Glutamatergic neuron (in vitro differentiated cells): ENCODE data around the gene CASD1. TPM values are rescaled to one million over a fixed set of nuclear protein-coding genes. Genes with fewer than 3 reads are reported as not detected.

Experiments used
- DNase-seq: peaks from one replicate; pipeline ENCODE4 v3.0.0; 2022
- H3K27ac Mint-ChIP-seq: one replicate; pipeline ENCODE4 v1.8.0; 2020; ENCODE audit warnings: mild to moderate bottlenecking, mixed read lengths, inconsistent platforms; ENCODE audit not compliant: unreplicated experiment
- H3K27me3 Mint-ChIP-seq: one replicate; pipeline ENCODE4 v1.8.0; 2020; ENCODE audit warnings: mild to moderate bottlenecking, moderate library complexity, mixed read lengths, inconsistent platforms; ENCODE audit not compliant: unreplicated experiment
- H3K36me3 Mint-ChIP-seq: one replicate; pipeline ENCODE4 v1.8.0; 2020; ENCODE audit warnings: mild to moderate bottlenecking, mixed read lengths, inconsistent platforms; ENCODE audit not compliant: unreplicated experiment
- H3K4me1 Mint-ChIP-seq: one replicate; pipeline ENCODE4 v1.8.0; 2020; ENCODE audit warnings: mild to moderate bottlenecking, low read depth, mixed read lengths, inconsistent platforms; ENCODE audit not compliant: unreplicated experiment
- H3K4me3 Mint-ChIP-seq: one replicate; pipeline ENCODE4 v1.8.0; 2020; ENCODE audit warnings: mild to moderate bottlenecking, mixed read lengths, inconsistent platforms; ENCODE audit not compliant: unreplicated experiment
- H3K9me3 Mint-ChIP-seq: one replicate; pipeline ENCODE4 v1.8.0; 2020; ENCODE audit warnings: mild to moderate bottlenecking, moderate library complexity, mixed read lengths, inconsistent platforms; ENCODE audit not compliant: unreplicated experiment
- CTCF ChIP-seq: fragments of 200-600 bp; sonication (generic); IDR thresholded peaks from one replicate; pipeline ENCODE4 v1.5.0; 2021; ENCODE audit not compliant: partially characterized antibody, unreplicated experiment
- total RNA-seq: library from RNA; stranded (reverse); fragmentation: NEBNext Ultra II Directional; extraction: Animal tissue kit (Norgen Biotek cat#: 25700); gene quantifications from one replicate; pipeline ENCODE4 v1.2.1, GENCODE V29; 2021; ENCODE audit not compliant: unreplicated experiment

Gene CASD1
- total RNA-seq, 1 donor from 2014 or later: 117 TPM

- no peak overlapping the region for H3K4me3 Mint-ChIP-seq
- no peaks in the 10 kb centered on the region for H3K27me3 Mint-ChIP-seq
- no peak overlapping the region for H3K27ac Mint-ChIP-seq
Measured at GRCh38 chr7:94594882-94595281, 85.3 kb downstream of the CASD1 start.

DNA sequence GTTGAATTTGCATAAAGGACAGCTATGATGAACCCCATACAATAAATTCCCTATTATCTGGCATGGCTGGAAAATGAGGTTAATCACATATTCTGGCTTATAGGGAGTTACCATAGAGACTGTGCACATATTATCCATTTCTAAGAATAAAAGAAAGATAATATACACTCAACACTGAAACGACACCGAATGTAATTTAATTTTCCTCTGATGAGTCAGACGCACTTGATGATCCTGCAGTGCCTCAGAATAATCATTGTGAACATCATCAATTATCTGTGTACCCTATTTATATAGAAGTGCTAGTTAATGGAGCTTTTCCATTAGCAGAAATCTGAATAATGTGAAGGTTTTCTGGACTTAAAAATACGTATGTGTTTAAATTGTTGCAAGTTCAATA lies 86.1 kb downstream of the CASD1 start:
- no peak for DNase-seq
- no peaks in the 10 kb centered on the region for H3K36me3 Mint-ChIP-seq
- H3K4me1 Mint-ChIP-seq: no peaks in the 10 kb centered on the region
- H3K27ac Mint-ChIP-seq: no peak overlapping the region
- no peaks in the 10 kb centered on the region for H3K9me3 Mint-ChIP-seq
- H3K4me3 Mint-ChIP-seq: no peak overlapping the region
- H3K27me3 Mint-ChIP-seq: no peaks in the 10 kb centered on the region
- no peak for TF ChIP-seq CTCF

More at GRCh38 chr7:94594882-94595281, 85.3 kb downstream of the CASD1 start:
- DNase-seq: no peak
- no peaks in the 10 kb centered on the region for H3K9me3 Mint-ChIP-seq
- no peak for TF ChIP-seq CTCF
- H3K4me1 Mint-ChIP-seq: no peaks in the 10 kb centered on the region
- H3K36me3 Mint-ChIP-seq: no peaks in the 10 kb centered on the region

DNA sequence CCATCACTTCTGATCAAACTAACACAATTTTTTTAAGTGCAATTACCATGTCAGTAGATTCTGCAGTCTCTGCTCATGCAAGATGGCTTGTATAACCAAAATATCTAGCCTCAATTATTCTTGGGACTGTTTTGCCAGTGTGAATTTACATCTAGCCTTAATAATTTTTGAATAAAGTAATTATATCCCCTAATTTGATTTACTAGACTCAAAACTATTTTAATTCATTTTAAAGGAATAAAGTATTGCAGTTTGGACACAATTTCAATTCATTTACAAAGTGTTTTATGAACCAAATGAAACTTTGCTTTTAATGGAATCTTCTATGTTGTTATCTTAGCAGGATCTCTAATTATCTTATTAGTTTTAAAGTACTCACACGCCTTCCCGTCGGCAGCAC lies 90.7 kb downstream of the CASD1 start:
- no peaks in the 10 kb centered on the region for H3K36me3 Mint-ChIP-seq
- DNase-seq: no peak
- H3K9me3 Mint-ChIP-seq: no peaks in the 10 kb centered on the region
- TF ChIP-seq CTCF: no peak
- H3K27me3 Mint-ChIP-seq: no peaks in the 10 kb centered on the region
- H3K27ac Mint-ChIP-seq: no peak overlapping the region
- H3K4me3 Mint-ChIP-seq: no peak overlapping the region
- peaks cover 14% of the 10 kb centered on the region for H3K4me1 Mint-ChIP-seq

- Mint-ChIP-seq H3K27ac (no peak overlapping the region), H3K27me3 (no peaks in the 10 kb centered on the region), H3K4me1 (peaks cover 16% of the 10 kb centered on the region), H3K4me3 (no peak overlapping the region), H3K36me3 (peaks cover 11% of the 10 kb centered on the region), H3K9me3 (peaks cover 1% of the 10 kb centered on the region)
- no peak for TF ChIP-seq CTCF
- DNase-seq: no peak
Measured at GRCh38 chr7:94602181-94602580, 92.6 kb downstream of the CASD1 start.

DNA sequence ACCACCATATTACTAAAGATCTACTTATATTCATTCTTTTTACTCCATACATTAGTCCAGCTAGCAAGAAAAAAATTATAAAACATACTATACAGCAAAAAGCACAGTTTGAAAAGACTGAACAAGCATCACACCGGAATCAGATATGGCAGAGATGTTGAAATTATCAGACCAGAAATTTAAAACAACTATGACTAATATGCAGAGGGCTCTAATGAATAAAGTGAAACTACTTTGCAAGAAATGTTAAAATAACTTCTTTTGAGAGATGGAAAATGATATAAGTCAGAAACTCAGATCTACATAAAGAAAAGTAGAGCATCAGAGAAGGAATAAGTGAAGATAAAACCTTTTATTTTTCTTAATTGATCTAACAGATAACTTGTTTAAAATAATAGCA lies 95.4 kb downstream of the CASD1 start:
- no peak for TF ChIP-seq CTCF
- peaks cover 11% of the 10 kb centered on the region for H3K36me3 Mint-ChIP-seq
- H3K27ac Mint-ChIP-seq: no peak overlapping the region
- H3K4me3 Mint-ChIP-seq: no peak overlapping the region
- H3K27me3 Mint-ChIP-seq: no peaks in the 10 kb centered on the region
- peaks cover 1% of the 10 kb centered on the region for H3K9me3 Mint-ChIP-seq
- DNase-seq: no peak
- H3K4me1 Mint-ChIP-seq: peaks cover 16% of the 10 kb centered on the region

Other genes with a start within 250 kb of the CASD1 start
- 6.8 TPM for gene COL1A2, start 114.9 kb upstream of the CASD1 start, total RNA-seq
- gene SGCE, start 146.3 kb downstream of the CASD1 start, total RNA-seq: 64.4 TPM